Keratinocyte (primary cell): ENCODE measurements around the gene CFAP61. TPM values are rescaled to one million over a fixed set of nuclear protein-coding genes. Genes with fewer than 3 reads are reported as not detected.

ENCODE experiments used
- DNase-seq: peaks from one replicate; pipeline ENCODE4 v3.0.0-alpha.2; 2011; ENCODE audit warnings: low read depth, missing footprints, low spot score
- FAIRE-seq: peaks from 2 replicates; lab custom pipeline; 2011; peaks lifted over from hg19 to GRCh38; lab: Jason Lieb, UNC
- H2AFZ ChIP-seq: 2 replicates; pipeline ENCODE4 v1.6.0; 2012; ENCODE audit warnings: low read length, control low read depth, inconsistent platforms; ENCODE audit not compliant: control insufficient read depth
- H3K27ac ChIP-seq: 2 replicates; pipeline ENCODE4 v1.5.1; 2011; ENCODE audit warnings: low read length; ENCODE audit not compliant: control insufficient read depth, insufficient read depth
- H3K27me3 ChIP-seq: 3 replicates; pipeline ENCODE4 v1.6.0; 2011; ENCODE audit warnings: low read length; ENCODE audit not compliant: control insufficient read depth, insufficient read depth; ENCODE audit errors: extremely low read depth
- H3K36me3 ChIP-seq, 2 experiments: 2 replicates in 1 of 2; 3 replicates in 1 of 2; pipeline ENCODE4 v1.5.1; 2011; ENCODE audit warnings: low read length in 2 of 2, mild to moderate bottlenecking in 1 of 2; ENCODE audit not compliant: control insufficient read depth in 2 of 2, insufficient read depth in 2 of 2; ENCODE audit errors: extremely low read depth in 1 of 2
- H3K4me1 ChIP-seq: 3 replicates; pipeline ENCODE4 v1.5.1; 2011; ENCODE audit warnings: low read length; ENCODE audit not compliant: control insufficient read depth, insufficient read depth; ENCODE audit errors: extremely low read depth
- H3K4me2 ChIP-seq: 3 replicates; pipeline ENCODE4 v1.6.0; 2011; ENCODE audit warnings: low read depth, low read length; ENCODE audit not compliant: control insufficient read depth, insufficient read depth; ENCODE audit errors: extremely low read depth
- H3K4me3 ChIP-seq, 3 experiments: fragments of 200-600 bp in 1 of 3; sonication (generic) in 1 of 3; 2 replicates in 2 of 3; 3 replicates in 1 of 3; pipeline ENCODE4 v1.5.1; 2011 to 2016; ENCODE audit warnings: low read length in 3 of 3, mild to moderate bottlenecking in 3 of 3, control low read depth in 2 of 3, inconsistent platforms in 1 of 3, low read depth in 1 of 3, mixed read lengths in 1 of 3, mixed run types in 1 of 3, moderate library complexity in 1 of 3; ENCODE audit not compliant: control insufficient read depth in 2 of 3, insufficient read depth in 2 of 3; ENCODE audit errors: extremely low read depth in 1 of 3
- H3K79me2 ChIP-seq: 2 replicates; pipeline ENCODE4 v1.6.0; 2012; ENCODE audit warnings: low read length; ENCODE audit not compliant: control insufficient read depth, insufficient read depth
- H3K9ac ChIP-seq: 3 replicates; pipeline ENCODE4 v1.6.0; 2011; ENCODE audit warnings: low read length; ENCODE audit not compliant: control insufficient read depth, insufficient read depth; ENCODE audit errors: extremely low read depth
- H3K9me1 ChIP-seq: 3 replicates; pipeline ENCODE4 v1.6.0; 2011; ENCODE audit warnings: low read length; ENCODE audit not compliant: control insufficient read depth, insufficient read depth; ENCODE audit errors: extremely low read depth
- H3K9me3 ChIP-seq: 2 replicates; pipeline ENCODE4 v1.5.1; 2012; ENCODE audit warnings: low read depth, low read length; ENCODE audit not compliant: control insufficient read depth
- H4K20me1 ChIP-seq: 3 replicates; pipeline ENCODE4 v1.6.0; 2011; ENCODE audit warnings: low read length; ENCODE audit not compliant: control insufficient read depth, insufficient read depth; ENCODE audit errors: extremely low read depth
- CTCF ChIP-seq, 3 experiments: IDR thresholded peaks in 1 of 3; conservative IDR thresholded peaks in 1 of 3; optimal IDR thresholded peaks in 1 of 3; 2 replicates in 2 of 3; 3 replicates in 1 of 3; pipeline versions ENCODE3 to v1.5.1; 2011; ENCODE audit warnings: low read length in 3 of 3, mild to moderate bottlenecking in 3 of 3, moderate library complexity in 2 of 3, control low read depth in 1 of 3, inconsistent platforms in 1 of 3; ENCODE audit not compliant: insufficient read depth in 2 of 3; ENCODE audit errors: extremely low read depth in 1 of 3
- EZH2 ChIP-seq: IDR thresholded peaks from one replicate; pipeline ENCODE4 v1.6.1; 2012; ENCODE audit warnings: inconsistent platforms, mild to moderate bottlenecking, low read length, moderate library complexity
- dilution Hi-C: fragments of 300-500 bp; cut with MboI; formaldehyde crosslinking; loops from one replicate; pipeline ENCODE4 v1.7.0; 2020; ENCODE audit warnings: low sequenced_read_pairs; ENCODE audit not compliant: extremely low pct_ligation_motif_present
- polyA plus RNA-seq, 5 experiments: library from polyadenylated mRNA; depleted of rRNA in 3 of 5; stranded (reverse) in 3 of 5; stranded (forward) in 1 of 5; unstranded in 1 of 5; fragments of >200 nt; gene quantifications; 1 replicate in 1 of 5; 2 replicates in 3 of 5; 3 replicates in 1 of 5; pipeline versions ENCODE4 v1.2.1 to v1.2.3, GENCODE V29; 2011 to 2012; ENCODE audit warnings: missing spikeins in 2 of 5, low read depth in 1 of 5, low replicate concordance in 1 of 5

The CFAP61 gene
- polyA plus RNA-seq, 1 donor (not counting 4 experiments of a cell fraction or from before 2014, with no cell fraction given) = 0.25 TPM

DNA sequence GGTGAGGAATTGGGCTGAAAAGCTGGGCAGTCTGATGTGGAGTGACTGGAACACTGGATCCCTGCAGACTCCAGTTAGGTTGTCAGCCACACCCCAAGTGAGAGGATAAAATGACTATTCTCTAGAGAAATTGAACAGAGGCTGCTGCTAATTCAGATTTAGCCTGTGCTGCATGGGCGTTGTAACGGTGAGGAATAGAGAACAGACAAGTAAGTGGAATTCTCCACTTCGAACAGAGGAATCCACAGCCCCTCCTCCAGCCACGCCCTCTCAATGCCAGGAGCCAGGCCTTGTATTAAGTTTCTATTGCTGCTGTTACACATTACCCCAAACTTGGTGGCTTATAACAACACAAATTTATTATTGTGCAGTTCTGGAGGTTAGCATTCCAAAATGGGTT is 109.3 kb downstream of the CFAP61 start:
- Histone ChIP-seq H3K79me2 (no peaks in the 10 kb centered on the region), H3K9me1 (no peaks in the 10 kb centered on the region), H3K27me3 (no peaks in the 10 kb centered on the region), H3K9ac (no peak overlapping the region), H3K27ac (no peak overlapping the region), H3K36me3 (no peaks in the 10 kb centered on the region), H4K20me1 (no peaks in the 10 kb centered on the region), H2AFZ (no peak overlapping the region), H3K4me2 (no peak overlapping the region), H3K4me3 (no peak overlapping the region), H3K4me1 (no peaks in the 10 kb centered on the region), H3K9me3 (no peaks in the 10 kb centered on the region)
- DNase-seq (no peak), FAIRE-seq (no peak)
- TF ChIP-seq CTCF (optimal IDR thresholded peaks at IDR 0.05 in 1 of 3, IDR thresholded peaks at IDR 0.05 in 1 of 3, conservative IDR thresholded peaks at IDR 0.05 in 1 of 3; ENCODE audit: extremely low read depth in 1 of 3, insufficient read depth in 2 of 3, low read length in 3 of 3) (no peak), EZH2 (no peak)
- dilution Hi-C loops = no loop called here

- Histone ChIP-seq H3K36me3 (no peaks in the 10 kb centered on the region), H3K9ac (no peak overlapping the region), H3K9me1 (no peaks in the 10 kb centered on the region), H3K27me3 (no peaks in the 10 kb centered on the region), H3K27ac (no peak overlapping the region), H3K4me1 (no peaks in the 10 kb centered on the region), H2AFZ (no peak overlapping the region), H4K20me1 (no peaks in the 10 kb centered on the region), H3K9me3 (no peaks in the 10 kb centered on the region), H3K4me2 (no peak overlapping the region), H3K79me2 (no peaks in the 10 kb centered on the region), H3K4me3 (no peak overlapping the region)
- DNase-seq (no peak), FAIRE-seq (no peak)
- no peak for TF ChIP-seq CTCF (optimal IDR thresholded peaks at IDR 0.05 in 1 of 3, IDR thresholded peaks at IDR 0.05 in 1 of 3, conservative IDR thresholded peaks at IDR 0.05 in 1 of 3; ENCODE audit: extremely low read depth in 1 of 3, insufficient read depth in 2 of 3, low read length in 3 of 3)
- dilution Hi-C loops = no loop called here
These were observed 115.4 kb downstream of the CFAP61 start for GRCh38 chr20:20167698-20168097.
